ENCODE data around the gene ANKMY1. TPM values are rescaled to one million over a fixed set of nuclear protein-coding genes. Genes with fewer than 3 reads are reported as not detected.

Gene ANKMY1
- total and polyA plus RNA-seq, 2 of the 8 experiments (the other 6 are each of a cell fraction or from before 2014, with no cell fraction given), result 4.5 to 4.8 TPM

GRCh38 chr2:240445961-240446663 lies 111.7 kb downstream of the ANKMY1 start:
- Histone ChIP-seq H4K91ac (replicated peaks; ENCODE audit: insufficient read length, low read length) (no peak overlapping the region), H3K27me3 (replicated peaks in 1 of 4; ENCODE audit: control insufficient read depth in 3 of 4, extremely low read depth in 1 of 4, insufficient read depth in 3 of 4, low read length in 3 of 4) (no peaks in the 10 kb centered on the region), H3K23ac (ENCODE audit: insufficient read length) (no peak overlapping the region), H3K4me1 (replicated peaks in 1 of 4; ENCODE audit: control insufficient read depth in 3 of 4, insufficient read depth in 4 of 4, low read length in 3 of 4) (peaks cover 0 to 12% (median 4%) of the 10 kb centered on the region in 4 experiments; a peak in 3 of 7 replicates), H2BK20ac (ENCODE audit: low read length) (no peak overlapping the region), H3K4me3 (ENCODE audit: extremely low read depth in 1 of 4, insufficient read depth in 2 of 4, low read depth in 3 of 4, low read length in 4 of 4) (no peak overlapping the region), H3K79me1 (ENCODE audit: low read depth, low read length) (peaks cover 6% of the 10 kb centered on the region; the same call in 1 of the 2 replicates), H3K4me2 (ENCODE audit: insufficient read depth in 1 of 2, low read depth in 2 of 2, low read length in 2 of 2) (no peak overlapping the region), H2BK15ac (ENCODE audit: low read length) (no peak overlapping the region), H3K4ac (replicated peaks; ENCODE audit: insufficient read length, low read depth, low read length) (no peak overlapping the region), H3K9me3 (ENCODE audit: insufficient read depth in 2 of 2, low read depth in 1 of 2, low read length in 1 of 2) (no peaks in the 10 kb centered on the region), H2BK5ac (ENCODE audit: low read depth, low read length) (no peak overlapping the region), H2BK120ac (replicated peaks; ENCODE audit: low read depth, low read length) (no peak overlapping the region), H3K23me2 (ENCODE audit: low read depth, low read length) (no peaks in the 10 kb centered on the region), H2AFZ (ENCODE audit: low read length) (no peak overlapping the region), H3K79me2 (ENCODE audit: control insufficient read depth in 1 of 2, insufficient read depth in 2 of 2, low read length in 2 of 2) (no peaks in the 10 kb centered on the region), H3K9ac (replicated peaks in 1 of 4; ENCODE audit: extremely low read depth in 1 of 4, low read depth in 3 of 4, low read length in 3 of 4) (no peak overlapping the region), H3K36me3 (ENCODE audit: control insufficient read depth in 2 of 4, insufficient read depth in 4 of 4, low read length in 3 of 4) (no peaks in the 10 kb centered on the region; a peak in 1 of 8 replicates), H2AK5ac (ENCODE audit: low read depth, low read length) (0 out of 2 replicates have a peak overlapping the region, but pooled peaks have one; percentile 13), H4K5ac (ENCODE audit: insufficient read length, low read depth, low read length) (no peak overlapping the region), H4K20me1 (replicated peaks in 1 of 2; ENCODE audit: control insufficient read depth in 1 of 2, insufficient read depth in 2 of 2, low read length in 2 of 2) (peaks cover 7 to 43% of the 10 kb centered on the region in 2 experiments), H3K27ac (ENCODE audit: low read depth, low read length) (no peak overlapping the region), H2BK12ac (ENCODE audit: low read depth, low read length) (no peak overlapping the region), H3K14ac (ENCODE audit: insufficient read length) (no peak overlapping the region), H3K56ac (replicated peaks; ENCODE audit: insufficient read length, low read depth, low read length) (no peak overlapping the region), H3K18ac (ENCODE audit: extremely low read depth, low read length) (no peak overlapping the region), H4K8ac (ENCODE audit: extremely low read depth, insufficient read depth, low read length) (peak overlapping the region; percentile 51; the same call in 1 of the 2 replicates)
- ChIA-PET POLR2A (ENCODE audit: partially characterized antibody) (no interaction called here), CTCF (ENCODE audit: partially characterized antibody) (interaction anchor here (1.3 kb wide), 1 partner anchor 10 kb away, joined by 3 read pairs; no protein-coding TSS in a partner anchor)
- FAIRE-seq (no peak), DNase-seq (ENCODE audit: low read depth in 1 of 2, low spot score in 2 of 2) (no peak)
- TF ChIP-seq CBX5 (IDR thresholded peaks at IDR 0.05; ENCODE audit: low read depth, low read length) (no peak), FOSL1 (IDR thresholded peaks at IDR 0.05; ENCODE audit: insufficient read depth, low read depth, low read length) (no peak), GTF2F1 (IDR thresholded peaks at IDR 0.05; ENCODE audit: borderline replicate concordance, low read depth, low read length) (no peak), SUZ12 (IDR thresholded peaks at IDR 0.05; ENCODE audit: low read length) (no peak), POLR2AphosphoS5 (IDR thresholded peaks at IDR 0.05; ENCODE audit: low read depth, low read length) (no peak), HDAC6 (IDR thresholded peaks at IDR 0.05; ENCODE audit: low read depth, low read length) (no peak), CHD2 (IDR thresholded peaks at IDR 0.05; ENCODE audit: low read length) (no peak), KDM4A (IDR thresholded peaks at IDR 0.05; ENCODE audit: low read depth, low read length, severe bottlenecking) (no peak)
- WGBS, 2 experiments (ENCODE audit: extremely low coverage in 1 of 2, insufficient coverage in 1 of 2, insufficient read length in 1 of 2, insufficient replicate concordance in 2 of 2, low coverage in 1 of 2, low lambda C conversion rate in 2 of 2, missing lambda C conversion rate in 1 of 2), result 89% methylated on average over 19 of the region's 24 CpGs; no CpG with 5 or more reads in 1 of the 2 experiments
